GM04504 (cell line): ENCODE results near the gene SCARF2.

Experiments
- DNase-seq: peaks from one replicate; pipeline ENCODE4 v3.0.0-alpha.2; 2012; ENCODE audit warnings: low read depth

Gene SCARF2

DNA sequence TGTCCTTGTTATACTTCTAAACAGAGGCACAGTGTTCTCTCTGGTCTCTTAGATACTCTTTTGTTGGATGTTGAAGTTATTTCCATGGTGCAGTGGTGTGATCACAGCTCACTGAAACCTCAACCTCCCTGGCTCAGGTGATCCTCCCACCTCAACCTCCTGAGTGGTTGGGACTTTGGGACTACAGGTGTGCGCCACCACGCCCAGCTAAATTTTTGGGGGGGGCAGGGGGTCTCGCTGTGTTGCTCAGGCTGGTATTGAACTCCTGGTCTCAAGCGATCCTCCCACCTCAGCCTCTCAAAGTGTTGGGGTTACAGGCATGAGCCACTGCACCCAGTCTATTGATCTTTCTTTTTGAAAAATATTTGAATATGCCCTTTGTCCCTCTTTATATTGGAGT lies 28.7 kb downstream of the SCARF2 start:
- DNase-seq, result no peak

- DNase-seq, result no peak
Observed at GRCh38 chr22:20407829-20408228, 29.8 kb downstream of the SCARF2 start.

GRCh38 chr22:20406686-20407408 lies 30.8 kb downstream of the SCARF2 start:
- no peak for DNase-seq

DNA sequence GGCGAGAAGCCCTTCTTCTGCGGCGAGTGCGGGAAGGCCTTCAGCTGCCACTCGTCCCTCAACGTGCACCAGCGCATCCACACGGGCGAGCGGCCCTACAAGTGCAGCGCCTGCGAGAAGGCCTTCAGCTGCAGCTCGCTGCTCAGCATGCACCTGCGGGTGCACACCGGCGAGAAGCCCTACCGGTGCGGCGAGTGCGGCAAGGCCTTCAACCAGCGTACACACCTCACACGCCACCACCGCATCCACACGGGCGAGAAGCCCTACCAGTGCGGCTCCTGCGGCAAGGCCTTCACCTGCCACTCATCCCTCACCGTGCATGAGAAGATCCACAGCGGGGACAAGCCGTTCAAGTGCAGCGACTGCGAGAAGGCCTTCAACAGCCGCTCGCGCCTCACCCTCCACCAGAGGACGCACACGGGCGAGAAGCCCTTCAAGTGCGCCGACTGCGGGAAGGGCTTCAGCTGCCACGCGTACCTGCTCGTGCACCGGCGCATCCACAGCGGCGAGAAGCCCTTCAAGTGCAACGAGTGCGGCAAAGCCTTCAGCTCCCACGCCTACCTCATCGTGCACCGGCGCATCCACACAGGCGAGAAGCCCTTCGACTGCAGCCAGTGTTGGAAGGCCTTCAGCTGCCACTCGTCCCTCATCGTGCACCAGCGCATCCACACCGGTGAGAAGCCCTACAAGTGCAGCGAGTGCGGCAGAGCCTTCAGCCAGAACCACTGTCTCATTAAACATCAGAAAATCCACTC lies 31.5 kb downstream of the SCARF2 start:
- no peak for DNase-seq

- DNase-seq, result no peak
Observed at GRCh38 chr22:20405291-20405930, 32.2 kb downstream of the SCARF2 start.

DNA sequence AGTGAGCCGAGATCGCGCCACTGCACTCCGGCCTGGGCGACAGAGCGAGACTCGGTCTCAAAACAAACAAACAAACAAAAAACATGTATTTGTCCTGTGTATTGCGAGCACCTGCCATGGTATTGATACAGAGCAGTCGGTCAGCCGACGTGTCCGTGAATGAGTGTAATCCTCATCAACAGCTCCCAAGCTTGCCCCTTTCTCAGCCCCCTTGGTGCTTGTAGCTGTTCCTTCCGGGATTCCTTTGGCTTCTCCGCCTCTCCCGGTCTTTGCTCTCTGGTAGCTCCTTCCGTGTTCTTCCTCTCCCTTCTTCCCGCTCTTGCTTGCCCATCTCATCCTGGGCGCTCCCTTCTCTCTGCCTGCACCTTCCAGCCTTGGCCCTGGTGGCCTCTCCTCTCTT lies 32.7 kb downstream of the SCARF2 start:
- DNase-seq, result no peak

DNA sequence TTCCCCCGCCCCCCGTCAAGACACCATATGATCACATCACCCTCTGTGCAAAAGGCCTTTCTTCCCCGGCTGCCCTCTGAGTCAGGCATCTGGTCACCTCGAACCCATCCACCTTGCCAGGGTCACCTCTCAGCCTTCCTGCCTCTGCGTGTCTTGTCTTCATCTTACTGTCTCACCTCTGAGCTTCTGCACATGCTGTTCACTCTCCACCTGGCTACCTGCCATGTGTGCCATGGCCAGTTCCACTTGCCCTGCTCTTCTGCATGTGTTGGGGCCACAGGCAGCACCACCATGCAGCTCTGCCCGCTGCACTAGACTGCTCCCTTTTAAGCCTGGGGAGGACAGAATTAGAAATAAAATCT lies 33.9 kb downstream of the SCARF2 start:
- DNase-seq, result no peak

DNA sequence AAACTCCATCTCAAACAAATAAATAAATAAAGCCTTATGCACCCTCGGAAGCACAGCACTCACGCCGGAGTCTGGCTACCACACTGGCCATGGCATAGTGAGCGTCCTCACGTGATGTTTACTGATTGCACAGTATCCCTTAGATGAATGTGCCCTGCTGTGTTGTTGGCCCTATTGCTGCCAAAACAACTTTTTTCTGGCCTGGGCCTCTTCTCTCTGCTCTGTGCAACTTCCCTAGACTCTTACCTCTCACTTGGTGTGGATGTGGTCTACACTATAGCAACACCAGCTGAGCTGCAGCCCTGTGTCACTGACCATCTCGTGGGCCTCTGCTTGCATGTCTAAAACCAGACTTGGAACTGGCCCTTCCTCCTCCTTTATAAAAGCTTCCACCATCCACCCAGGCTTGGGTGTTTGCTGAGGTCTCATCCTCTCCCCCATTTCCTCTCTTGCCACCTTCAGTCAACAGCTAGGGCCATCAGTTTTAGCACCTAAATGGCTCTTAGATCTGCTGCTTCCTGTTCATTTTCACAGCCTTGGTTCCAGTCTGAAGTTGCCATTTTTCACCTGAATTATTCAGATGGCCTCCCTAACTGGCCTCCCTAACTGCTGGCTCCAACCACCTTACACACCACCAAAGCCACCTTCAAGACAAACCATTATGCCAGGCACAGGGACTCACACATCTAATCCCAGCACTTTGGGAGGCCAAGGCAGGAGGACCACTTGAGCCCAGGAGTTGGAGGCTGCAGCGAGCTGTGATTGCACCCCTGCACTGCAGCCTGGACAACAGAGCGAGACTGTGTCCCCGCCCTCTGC lies 34.5 kb downstream of the SCARF2 start:
- DNase-seq, result no peak

- no peak for DNase-seq
Observed at GRCh38 chr22:20401376-20402014, 36.1 kb downstream of the SCARF2 start.

DNA sequence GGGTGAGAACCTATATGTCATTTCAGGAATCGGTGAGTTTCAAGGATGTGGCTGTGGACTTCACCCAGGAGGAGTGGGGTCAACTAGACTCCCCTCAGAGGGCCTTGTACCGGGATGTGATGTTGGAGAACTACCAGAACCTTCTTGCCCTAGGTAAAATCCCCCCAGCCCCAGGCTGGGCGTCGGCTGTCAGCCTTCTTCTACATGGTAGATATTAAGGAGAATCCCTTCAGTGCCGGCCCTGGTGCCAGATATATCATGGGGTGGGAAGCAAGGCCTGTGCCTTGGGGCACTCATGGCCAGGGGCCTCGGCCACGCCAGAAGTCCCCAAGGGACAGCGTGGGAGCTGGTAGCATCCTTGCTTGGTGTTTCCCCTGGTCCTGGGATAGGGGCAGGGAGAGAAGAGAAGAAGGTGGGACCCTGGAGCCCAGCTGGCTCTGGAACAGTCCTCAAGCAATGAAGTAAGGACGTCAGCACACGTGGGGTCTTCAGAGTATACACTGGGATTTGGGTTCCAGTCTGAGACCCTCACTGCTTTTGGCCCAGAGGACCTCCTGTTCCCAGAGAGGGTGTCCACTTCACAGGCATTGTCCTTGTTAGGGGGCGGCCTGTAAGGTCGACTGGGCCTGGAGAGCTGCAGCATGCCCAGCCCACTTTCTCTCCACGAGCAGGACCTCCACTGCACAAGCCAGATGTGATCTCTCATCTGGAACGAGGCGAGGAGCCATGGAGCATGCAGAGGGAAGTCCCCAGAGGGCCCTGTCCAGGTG lies 36.8 kb downstream of the SCARF2 start:
- DNase-seq, result no peak

DNA sequence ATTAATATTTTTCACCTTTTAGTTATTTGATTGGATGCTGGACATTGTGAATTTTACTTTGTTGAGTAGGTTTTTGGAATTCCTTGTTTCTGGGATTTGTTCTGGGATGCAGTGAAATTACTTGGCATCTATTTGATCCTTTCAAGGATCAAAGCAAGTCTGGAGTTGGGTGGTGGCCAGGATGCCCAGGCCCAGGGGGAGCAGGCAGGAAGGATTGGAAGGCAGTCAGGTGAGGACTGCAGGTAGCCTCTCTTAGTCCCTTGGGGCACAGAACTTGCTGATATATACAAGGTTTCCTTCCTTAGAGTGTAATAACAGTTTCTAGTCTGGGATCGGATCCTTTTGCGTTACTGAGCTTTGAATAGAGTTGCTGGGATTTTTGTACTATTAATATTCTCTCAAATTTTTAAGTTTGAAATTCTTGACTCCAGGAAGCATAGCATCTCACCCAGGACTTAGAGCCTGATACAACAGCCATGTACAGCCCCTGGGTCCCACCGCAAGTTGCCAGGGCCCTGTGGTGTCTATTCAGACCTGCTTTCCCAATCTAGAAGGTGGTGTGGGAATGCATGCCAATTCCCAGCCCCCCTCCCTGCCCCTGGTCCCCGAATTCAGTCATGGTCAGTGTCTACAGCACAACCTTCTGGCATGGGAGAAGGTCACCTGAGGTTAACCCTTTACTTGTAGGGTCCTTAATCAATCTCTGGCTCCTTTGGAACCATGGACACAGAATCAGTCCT lies 37.6 kb downstream of the SCARF2 start:
- no peak for DNase-seq

DNA sequence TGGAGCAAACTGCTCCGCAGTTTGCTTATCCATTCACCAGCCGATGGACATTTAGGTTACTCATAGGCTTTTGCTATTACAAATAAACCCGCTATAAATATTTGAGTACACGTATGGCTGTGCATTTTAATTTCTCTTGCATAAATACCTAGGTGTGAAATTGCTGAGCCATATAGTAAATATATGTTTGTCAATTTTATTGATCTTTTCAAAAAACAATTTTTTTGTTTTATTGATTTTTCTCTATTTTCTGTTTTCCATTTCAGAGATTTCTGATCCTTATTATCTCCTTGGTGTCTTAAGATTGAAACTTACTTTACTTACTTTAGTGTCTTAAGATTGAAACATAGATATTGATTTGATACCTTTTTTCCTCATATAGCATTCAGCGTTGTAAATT lies 39.2 kb downstream of the SCARF2 start:
- DNase-seq, result no peak

DNA sequence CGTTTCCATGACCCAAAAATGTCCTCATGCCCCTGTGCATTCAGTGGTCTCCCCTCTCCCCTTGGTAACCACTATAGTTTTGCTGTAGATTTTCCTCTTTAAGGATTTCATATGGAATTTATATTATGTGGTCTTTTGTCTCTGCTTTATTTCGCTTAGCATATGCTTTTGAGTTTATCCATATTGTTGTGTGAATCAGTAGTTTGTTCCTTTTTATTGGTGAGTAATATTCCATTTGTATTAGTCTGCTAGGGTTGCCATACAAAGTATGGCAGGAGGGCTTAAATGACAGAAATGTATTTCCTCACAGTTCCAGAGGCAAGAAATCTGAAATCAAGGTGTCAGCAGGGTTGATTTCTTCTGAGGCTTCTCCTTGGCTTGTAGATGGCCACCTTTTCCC lies 40.1 kb downstream of the SCARF2 start:
- no peak for DNase-seq

DNA sequence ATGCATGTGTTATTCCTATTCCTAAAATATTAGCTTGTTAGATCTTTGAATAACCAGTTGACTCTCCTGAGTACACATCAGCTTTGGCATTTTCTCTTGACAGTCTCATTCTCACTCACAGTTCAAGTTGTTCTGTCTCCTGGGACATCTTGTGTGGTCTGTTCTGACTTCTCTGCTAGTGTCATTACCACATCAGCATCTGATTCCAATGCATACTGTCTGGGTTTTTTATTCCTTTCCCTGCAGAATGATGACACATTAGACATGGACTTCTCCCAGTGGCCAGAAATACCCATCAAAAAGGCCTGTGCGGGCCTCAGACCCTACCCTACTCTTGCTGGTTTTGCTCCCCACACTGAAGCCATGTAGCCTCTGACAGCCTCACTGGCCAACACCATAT lies 41.0 kb downstream of the SCARF2 start:
- DNase-seq, result no peak

GRCh38 chr22:20395907-20396287 lies 41.7 kb downstream of the SCARF2 start:
- no peak for DNase-seq

- DNase-seq, result no peak
Observed at GRCh38 chr22:20395181-20395906, 42.3 kb downstream of the SCARF2 start.

GRCh38 chr22:20393705-20394476 lies 43.7 kb downstream of the SCARF2 start, which contains the start of gene ZNF74:
Gene ZNF74 (plus strand): TSS chr22:20394151. CDS start chr22:20394629, 478 bp downstream.
- DNase-seq, result peak; percentile 78

- no peak for DNase-seq
Observed at GRCh38 chr22:20392983-20393704, 44.5 kb downstream of the SCARF2 start.
